HepG2 (cell line): ENCODE results near the gene FILIP1.

Experiments
- ATM ChIP-seq: fragments of 450-650 bp; IDR thresholded peaks from 2 replicates; pipeline ENCODE4 v1.7.1; 2017; ENCODE audit warnings: mild to moderate bottlenecking, borderline replicate concordance
- CCAR2 ChIP-seq: fragments of 200-400 bp; formaldehyde crosslinking; optimal IDR thresholded peaks from 2 replicates; pipeline ENCODE3; 2018; ENCODE audit warnings: low read depth, mild to moderate bottlenecking, low read length, moderate library complexity
- KAT2B ChIP-seq: fragments of 150-350 bp; IDR thresholded peaks from 2 replicates; pipeline ENCODE4 v1.6.1; 2014; ENCODE audit warnings: low read depth, low read length, borderline replicate concordance
- NFYC ChIP-seq: IDR thresholded peaks from 2 replicates; pipeline ENCODE4 v1.6.1; 2016; ENCODE audit warnings: missing genetic modification reagents, missing compliant biosample characterization
- NONO ChIP-seq, 2 experiments: fragments of 450-650 bp in 1 of 2; sonication (generic) in 1 of 2; formaldehyde crosslinking in 1 of 2; IDR thresholded peaks in 1 of 2; conservative IDR thresholded peaks in 1 of 2; 2 replicates each; pipeline versions ENCODE4 v1.6.1 to v1.8.0; 2017 to 2022; ENCODE audit warnings: mild to moderate bottlenecking in 1 of 2, missing genetic modification reagents in 1 of 2, moderate library complexity in 1 of 2
- NR2C2 ChIP-seq: sonication (generic); formaldehyde crosslinking; IDR thresholded peaks from 2 replicates; pipeline ENCODE4 v1.4.0; 2020; ENCODE audit warnings: missing genetic modification reagents, mild to moderate bottlenecking, moderate library complexity, borderline replicate concordance
- POLR2AphosphoS5 ChIP-seq: IDR thresholded peaks from 2 replicates; pipeline ENCODE4 v1.6.1; 2012; ENCODE audit warnings: low read depth, low read length
- RFX5 ChIP-seq: IDR thresholded peaks from 2 replicates; pipeline ENCODE4 v1.6.1; 2011; ENCODE audit warnings: low read depth, low read length, improper control_type of control experiment
- SALL2 ChIP-seq: sonication (generic); formaldehyde crosslinking; IDR thresholded peaks from 2 replicates; pipeline ENCODE4 v1.8.1; 2023; ENCODE audit warnings: mild to moderate bottlenecking, missing genetic modification reagents, inconsistent platforms
- SP1 ChIP-seq, 2 experiments: fragments of 450-650 bp in 1 of 2; sonication (generic) in 1 of 2; formaldehyde crosslinking in 1 of 2; IDR thresholded peaks; 2 replicates each; pipeline versions ENCODE4 v1.4.0 to v1.6.1; 2016 to 2020; ENCODE audit warnings: missing genetic modification reagents in 1 of 2
- TAF1 ChIP-seq: sonication (generic); formaldehyde crosslinking; IDR thresholded peaks from 2 replicates; pipeline ENCODE4 v1.4.0; 2020; ENCODE audit warnings: missing genetic modification reagents
- ZNF557 ChIP-seq: sonication (generic); formaldehyde crosslinking; IDR thresholded peaks from 2 replicates; pipeline ENCODE4 v1.4.0; 2020; ENCODE audit warnings: missing genetic modification reagents
- TF ChIP-seq, protein P1 (sequence below): sonication (generic); formaldehyde crosslinking; IDR thresholded peaks from 2 replicates; pipeline ENCODE4 v1.4.0; 2020; ENCODE audit warnings: missing genetic modification reagents
- TF ChIP-seq, protein P2 (sequence below): sonication (generic); formaldehyde crosslinking; IDR thresholded peaks from 2 replicates; pipeline ENCODE4 v1.8.1; 2023; ENCODE audit warnings: missing genetic modification reagents, inconsistent platforms, borderline replicate concordance

DNA sequence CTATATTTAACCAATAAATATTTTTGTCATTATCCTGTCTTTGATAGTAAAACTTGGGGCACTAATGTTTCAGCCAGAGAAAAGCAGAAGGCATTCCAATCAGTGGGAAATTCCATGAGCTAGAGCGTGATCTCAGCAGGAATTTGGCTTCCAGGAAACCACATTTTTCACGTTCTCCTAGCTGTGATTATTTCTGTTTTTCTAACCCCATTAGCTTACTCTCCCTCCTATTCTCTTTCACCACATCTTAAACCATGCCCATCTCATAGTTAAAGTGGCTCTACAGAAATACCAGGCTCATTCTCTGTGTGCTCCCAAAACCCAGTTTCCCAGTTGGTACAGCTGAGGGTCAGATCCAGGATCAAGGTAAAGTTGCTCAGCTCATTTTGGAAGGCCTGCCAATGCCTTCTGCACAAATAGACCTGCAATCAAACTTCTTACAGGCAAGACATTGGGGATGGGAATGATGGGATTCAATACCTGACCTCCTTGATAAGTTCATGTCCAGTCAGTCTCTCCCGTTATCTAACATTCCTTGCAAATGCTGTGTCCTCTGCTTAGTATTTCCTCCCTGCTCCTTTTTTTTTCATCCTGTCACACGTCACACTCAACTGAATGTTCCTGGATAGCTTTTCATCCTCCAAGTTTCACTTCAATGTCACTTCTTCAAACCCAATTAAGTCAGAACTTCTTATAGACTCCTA, 175.9 kb downstream of the FILIP1 start:
- TF ChIP-seq KAT2B (no peak), ATM (no peak), NONO (IDR thresholded peaks at IDR 0.05) (no peak), NONO (CRISPR knock-in tag; conservative IDR thresholded peaks at IDR 0.05) (no peak), ZNF557 (no peak), RFX5 (no peak), TAF1 (no peak), SALL2 (CRISPR knock-in tag) (no peak), CCAR2 (no peak), SP1 (IDR thresholded peaks at IDR 0.05) (no peak), SP1 (CRISPR knock-in tag; IDR thresholded peaks at IDR 0.05) (no peak), NR2C2 (no peak), NFYC (no peak), POLR2AphosphoS5 (no peak)
- TF ChIP-seq, protein P1, sequence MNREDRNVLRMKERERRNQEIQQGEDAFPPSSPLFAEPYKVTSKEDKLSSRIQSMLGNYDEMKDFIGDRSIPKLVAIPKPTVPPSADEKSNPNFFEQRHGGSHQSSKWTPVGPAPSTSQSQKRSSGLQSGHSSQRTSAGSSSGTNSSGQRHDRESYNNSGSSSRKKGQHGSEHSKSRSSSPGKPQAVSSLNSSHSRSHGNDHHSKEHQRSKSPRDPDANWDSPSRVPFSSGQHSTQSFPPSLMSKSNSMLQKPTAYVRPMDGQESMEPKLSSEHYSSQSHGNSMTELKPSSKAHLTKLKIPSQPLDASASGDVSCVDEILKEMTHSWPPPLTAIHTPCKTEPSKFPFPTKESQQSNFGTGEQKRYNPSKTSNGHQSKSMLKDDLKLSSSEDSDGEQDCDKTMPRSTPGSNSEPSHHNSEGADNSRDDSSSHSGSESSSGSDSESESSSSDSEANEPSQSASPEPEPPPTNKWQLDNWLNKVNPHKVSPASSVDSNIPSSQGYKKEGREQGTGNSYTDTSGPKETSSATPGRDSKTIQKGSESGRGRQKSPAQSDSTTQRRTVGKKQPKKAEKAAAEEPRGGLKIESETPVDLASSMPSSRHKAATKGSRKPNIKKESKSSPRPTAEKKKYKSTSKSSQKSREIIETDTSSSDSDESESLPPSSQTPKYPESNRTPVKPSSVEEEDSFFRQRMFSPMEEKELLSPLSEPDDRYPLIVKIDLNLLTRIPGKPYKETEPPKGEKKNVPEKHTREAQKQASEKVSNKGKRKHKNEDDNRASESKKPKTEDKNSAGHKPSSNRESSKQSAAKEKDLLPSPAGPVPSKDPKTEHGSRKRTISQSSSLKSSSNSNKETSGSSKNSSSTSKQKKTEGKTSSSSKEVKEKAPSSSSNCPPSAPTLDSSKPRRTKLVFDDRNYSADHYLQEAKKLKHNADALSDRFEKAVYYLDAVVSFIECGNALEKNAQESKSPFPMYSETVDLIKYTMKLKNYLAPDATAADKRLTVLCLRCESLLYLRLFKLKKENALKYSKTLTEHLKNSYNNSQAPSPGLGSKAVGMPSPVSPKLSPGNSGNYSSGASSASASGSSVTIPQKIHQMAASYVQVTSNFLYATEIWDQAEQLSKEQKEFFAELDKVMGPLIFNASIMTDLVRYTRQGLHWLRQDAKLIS (CRISPR knock-in tag), result no peak
- TF ChIP-seq, protein P2, sequence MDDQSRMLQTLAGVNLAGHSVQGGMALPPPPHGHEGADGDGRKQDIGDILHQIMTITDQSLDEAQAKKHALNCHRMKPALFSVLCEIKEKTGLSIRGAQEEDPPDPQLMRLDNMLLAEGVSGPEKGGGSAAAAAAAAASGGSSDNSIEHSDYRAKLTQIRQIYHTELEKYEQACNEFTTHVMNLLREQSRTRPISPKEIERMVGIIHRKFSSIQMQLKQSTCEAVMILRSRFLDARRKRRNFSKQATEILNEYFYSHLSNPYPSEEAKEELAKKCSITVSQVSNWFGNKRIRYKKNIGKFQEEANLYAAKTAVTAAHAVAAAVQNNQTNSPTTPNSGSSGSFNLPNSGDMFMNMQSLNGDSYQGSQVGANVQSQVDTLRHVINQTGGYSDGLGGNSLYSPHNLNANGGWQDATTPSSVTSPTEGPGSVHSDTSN, result no peak
